Smooth muscle cell (in vitro differentiated cells): Measurements from ENCODE around the gene EPHB1. TPM values are rescaled to one million over a fixed set of nuclear protein-coding genes. Genes with fewer than 3 reads are reported as not detected.

Source experiments
- DNase-seq: peaks from one replicate; lab custom pipeline; 2025; ENCODE audit not compliant: unreplicated experiment; lab: John Stamatoyannopoulos, UW
- H2AFZ ChIP-seq: fragments of 200-600 bp; sonication (generic); 2 replicates; pipeline ENCODE4 v1.6.0; 2016; ENCODE audit warnings: antibody characterized with exemption, low read depth, mild to moderate bottlenecking
- H3F3A ChIP-seq: fragments of 200-600 bp; sonication (generic); 2 replicates; pipeline ENCODE4 v1.6.0; 2017; ENCODE audit warnings: antibody characterized with exemption, low read depth
- H3K27ac ChIP-seq: fragments of 200-600 bp; sonication (generic); 2 replicates; pipeline ENCODE4 v1.5.1; 2016; ENCODE audit warnings: low read depth, mild to moderate bottlenecking
- H3K27me3 ChIP-seq: fragments of 200-600 bp; sonication (generic); 2 replicates; pipeline ENCODE4 v1.6.1; 2016; ENCODE audit warnings: low read depth, mild to moderate bottlenecking
- H3K36me3 ChIP-seq: fragments of 200-600 bp; sonication (generic); 2 replicates; pipeline ENCODE4 v1.5.1; 2016; ENCODE audit warnings: low read depth
- H3K4me1 ChIP-seq: fragments of 200-600 bp; sonication (generic); 2 replicates; pipeline ENCODE4 v1.5.1; 2016; ENCODE audit warnings: low read depth
- H3K4me2 ChIP-seq: fragments of 200-600 bp; sonication (generic); 2 replicates; pipeline ENCODE4 v1.6.0; 2016; ENCODE audit warnings: mild to moderate bottlenecking
- H3K4me3 ChIP-seq: fragments of 200-600 bp; sonication (generic); 2 replicates; pipeline ENCODE4 v1.5.1; 2016; ENCODE audit warnings: mild to moderate bottlenecking
- H3K79me2 ChIP-seq: fragments of 200-600 bp; sonication (generic); 2 replicates; pipeline ENCODE4 v1.6.0; 2016; ENCODE audit warnings: low read depth, mild to moderate bottlenecking
- H3K9ac ChIP-seq: fragments of 200-600 bp; sonication (generic); 2 replicates; pipeline ENCODE4 v1.6.0; 2016; ENCODE audit warnings: low read depth
- H3K9me3 ChIP-seq: fragments of 200-600 bp; sonication (generic); replicated peaks from 2 replicates; pipeline ENCODE4 v1.5.1; 2016; ENCODE audit warnings: low read depth
- H4K20me1 ChIP-seq: fragments of 200-600 bp; sonication (generic); 2 replicates; pipeline ENCODE4 v1.6.0; 2016; ENCODE audit warnings: low read depth
- CTCF ChIP-seq: fragments of 200-600 bp; sonication (generic); IDR thresholded peaks from 2 replicates; pipeline ENCODE4 v1.5.1; 2017; ENCODE audit warnings: borderline replicate concordance, mild to moderate bottlenecking, antibody characterized with exemption; ENCODE audit not compliant: insufficient read depth, poor library complexity, severe bottlenecking
- WGBS: methylation state at CpG from one replicate; pipeline ENCODE4 v1.1.7; 2016; ENCODE audit warnings: low lambda C conversion rate; 5-methylcytosine and 5-hydroxymethylcytosine counted together
- polyA plus RNA-seq: library from polyadenylated mRNA; unstranded; fragments of >200 nt; fragmentation: Nextera tagmentation; extraction: Ambion mirVana; gene quantifications from 2 replicates; pipeline ENCODE4 v1.2.1, GENCODE V29; 2016
- total RNA-seq: library from RNA; depleted of rRNA; stranded (reverse); fragments of >200 nt; gene quantifications from 2 replicates; pipeline ENCODE4 v1.2.3, GENCODE V29; 2014

Gene EPHB1
- total and polyA plus RNA-seq, 2 experiments from 2014 or later, result 2.5 to 2.6 TPM

- no peak overlapping the region for H2AFZ ChIP-seq
- H3K36me3 ChIP-seq, result no peaks in the 10 kb centered on the region
- TF ChIP-seq CTCF, result no peak
Observed at GRCh38 chr3:135141160-135141559, 346.1 kb downstream of the EPHB1 start.

GRCh38 chr3:135141672-135142071, 346.6 kb downstream of the EPHB1 start:
- Histone ChIP-seq H3K27me3 (no peaks in the 10 kb centered on the region), H3K4me1 (no peaks in the 10 kb centered on the region), H3K27ac (no peak overlapping the region), H2AFZ (no peak overlapping the region), H3K4me2 (no peak overlapping the region), H4K20me1 (no peaks in the 10 kb centered on the region), H3F3A (no peaks in the 10 kb centered on the region), H3K79me2 (no peaks in the 10 kb centered on the region), H3K36me3 (no peaks in the 10 kb centered on the region), H3K4me3 (no peak overlapping the region), H3K9me3 (no peaks in the 10 kb centered on the region), H3K9ac (no peak overlapping the region)
- WGBS, result 88% methylated on average over 2 of the region's 2 CpGs
- DNase-seq, result no peak
- TF ChIP-seq CTCF, result no peak

More at GRCh38 chr3:135141160-135141559, 346.1 kb downstream of the EPHB1 start:
- no peak overlapping the region for H3K4me2 ChIP-seq
- H3K4me3 ChIP-seq, result no peak overlapping the region
- H3F3A ChIP-seq, result no peaks in the 10 kb centered on the region
- H3K4me1 ChIP-seq, result no peaks in the 10 kb centered on the region
- no peaks in the 10 kb centered on the region for H3K79me2 ChIP-seq
- no peaks in the 10 kb centered on the region for H4K20me1 ChIP-seq
- 93% methylated on average over 5 of the region's 5 CpGs for WGBS
- H3K9me3 ChIP-seq, result no peaks in the 10 kb centered on the region
- H3K27me3 ChIP-seq, result no peaks in the 10 kb centered on the region
- H3K9ac ChIP-seq, result no peak overlapping the region
- H3K27ac ChIP-seq, result no peak overlapping the region
- no peak for DNase-seq

GRCh38 chr3:135142530-135142929, 347.5 kb downstream of the EPHB1 start:
- WGBS, result 87% methylated on average over 5 of the region's 5 CpGs
- no peaks in the 10 kb centered on the region for H3K9me3 ChIP-seq
- H3K27ac ChIP-seq, result no peak overlapping the region
- no peaks in the 10 kb centered on the region for H3K27me3 ChIP-seq
- no peak for DNase-seq
- H4K20me1 ChIP-seq, result no peaks in the 10 kb centered on the region
- no peak for TF ChIP-seq CTCF
- no peak overlapping the region for H3K9ac ChIP-seq
- no peak overlapping the region for H3K4me2 ChIP-seq
- no peaks in the 10 kb centered on the region for H3K4me1 ChIP-seq
- no peaks in the 10 kb centered on the region for H3K36me3 ChIP-seq
- no peak overlapping the region for H2AFZ ChIP-seq
- no peak overlapping the region for H3K4me3 ChIP-seq
- H3F3A ChIP-seq, result no peaks in the 10 kb centered on the region
- H3K79me2 ChIP-seq, result no peaks in the 10 kb centered on the region

- Histone ChIP-seq H3K9me3 (no peaks in the 10 kb centered on the region), H2AFZ (no peak overlapping the region), H3K4me3 (no peak overlapping the region), H3K27ac (no peak overlapping the region), H3K9ac (no peak overlapping the region), H3F3A (no peaks in the 10 kb centered on the region), H4K20me1 (no peaks in the 10 kb centered on the region), H3K4me2 (no peak overlapping the region), H3K36me3 (no peaks in the 10 kb centered on the region), H3K4me1 (no peaks in the 10 kb centered on the region), H3K79me2 (no peaks in the 10 kb centered on the region), H3K27me3 (no peaks in the 10 kb centered on the region)
- no peak for TF ChIP-seq CTCF
- DNase-seq, result no peak
- WGBS, result 88% methylated on average over 2 of the region's 2 CpGs
Observed at GRCh38 chr3:135143474-135143873, 348.4 kb downstream of the EPHB1 start.
